H9 (cell line): ENCODE data around the gene HBP1. TPM values are rescaled to one million over a fixed set of nuclear protein-coding genes. Genes with fewer than 3 reads are reported as not detected.

ENCODE experiments used
- DNase-seq: peaks from one replicate; pipeline ENCODE4 v3.0.0-alpha.2; 2017
- H2AFZ ChIP-seq: one replicate; pipeline ENCODE4 v1.6.1; 2013; ENCODE audit warnings: mild to moderate bottlenecking, low read length, control low read depth, moderate library complexity
- H2AK5ac ChIP-seq: 2 replicates; pipeline ENCODE4 v1.6.1; 2013; ENCODE audit warnings: low read length, control low read depth, mixed read lengths; ENCODE audit not compliant: insufficient read length
- H2BK120ac ChIP-seq: one replicate; pipeline ENCODE4 v1.6.1; 2013; ENCODE audit warnings: low read depth, mild to moderate bottlenecking, low read length, control low read depth, inconsistent platforms; ENCODE audit not compliant: poor library complexity, severe bottlenecking
- H2BK12ac ChIP-seq: 2 replicates; pipeline ENCODE4 v1.6.1; 2013; ENCODE audit warnings: low read length, control low read depth, mixed read lengths, low read depth; ENCODE audit not compliant: insufficient read length
- H2BK15ac ChIP-seq: 2 replicates; pipeline ENCODE4 v1.6.1; 2013; ENCODE audit warnings: low read depth, low read length, control low read depth
- H2BK20ac ChIP-seq: one replicate; pipeline ENCODE4 v1.6.1; 2013; ENCODE audit warnings: low read depth, mild to moderate bottlenecking, low read length, control low read depth, inconsistent platforms; ENCODE audit not compliant: poor library complexity, severe bottlenecking
- H2BK5ac ChIP-seq: 2 replicates; pipeline ENCODE4 v1.6.1; 2013; ENCODE audit warnings: low read length, control low read depth, mixed read lengths; ENCODE audit not compliant: insufficient read length
- H3K14ac ChIP-seq: 2 replicates; pipeline ENCODE4 v1.6.1; 2013; ENCODE audit warnings: low read length, control low read depth; ENCODE audit not compliant: insufficient read depth
- H3K18ac ChIP-seq: 2 replicates; pipeline ENCODE4 v1.6.1; 2013; ENCODE audit warnings: low read depth, mild to moderate bottlenecking, mixed read lengths, low read length, control low read depth; ENCODE audit not compliant: insufficient read length
- H3K23ac ChIP-seq: 2 replicates; pipeline ENCODE4 v1.6.1; 2013; ENCODE audit warnings: low read length, control low read depth, mixed read lengths, low read depth; ENCODE audit not compliant: insufficient read length
- H3K23me2 ChIP-seq: 2 replicates; pipeline ENCODE4 v1.6.1; 2013; ENCODE audit warnings: low read depth, mild to moderate bottlenecking, mixed read lengths, low read length, control low read depth; ENCODE audit not compliant: insufficient read length, poor library complexity, severe bottlenecking
- H3K27ac ChIP-seq: 2 replicates; pipeline ENCODE4 v1.5.1; 2013; ENCODE audit warnings: low read length, control low read depth, mixed read lengths, low read depth; ENCODE audit not compliant: insufficient read length
- H3K27me3 ChIP-seq: 2 replicates; pipeline ENCODE4 v1.6.1; 2013; ENCODE audit warnings: low read length, control low read depth, inconsistent platforms; ENCODE audit not compliant: insufficient read depth
- H3K4ac ChIP-seq: 2 replicates; pipeline ENCODE4 v1.6.1; 2013; ENCODE audit warnings: low read depth, mild to moderate bottlenecking, control low read depth, inconsistent platforms, low read length, moderate library complexity
- H3K4me1 ChIP-seq: 2 replicates; pipeline ENCODE4 v1.6.1; 2013; ENCODE audit warnings: low read length, control low read depth, inconsistent platforms; ENCODE audit not compliant: insufficient read depth
- H3K4me2 ChIP-seq: 2 replicates; pipeline ENCODE4 v1.6.1; 2013; ENCODE audit warnings: low read length, control low read depth, mixed read lengths; ENCODE audit not compliant: insufficient read length, insufficient read depth
- H3K56ac ChIP-seq: 2 replicates; pipeline ENCODE4 v1.6.1; 2013; ENCODE audit warnings: low read depth, mild to moderate bottlenecking, mixed read lengths, low read length, control low read depth; ENCODE audit not compliant: insufficient read length
- H3K79me1 ChIP-seq: 2 replicates; pipeline ENCODE4 v1.6.1; 2013; ENCODE audit warnings: low read depth, mild to moderate bottlenecking, moderate library complexity, low read length, control low read depth, inconsistent platforms; ENCODE audit not compliant: insufficient read depth, poor library complexity, severe bottlenecking
- H3K79me2 ChIP-seq: 2 replicates; pipeline ENCODE4 v1.6.1; 2013; ENCODE audit warnings: low read length, control low read depth, inconsistent platforms; ENCODE audit not compliant: insufficient read depth
- H3K9ac ChIP-seq: 2 replicates; pipeline ENCODE4 v1.6.1; 2013; ENCODE audit warnings: low read length, control low read depth, mixed read lengths; ENCODE audit not compliant: insufficient read length; ENCODE audit errors: extremely low read depth
- H3K9me3 ChIP-seq: one replicate; pipeline ENCODE4 v1.6.1; 2013; ENCODE audit warnings: low read depth, low read length, inconsistent platforms; ENCODE audit not compliant: control insufficient read depth
- H3T11ph ChIP-seq: one replicate; pipeline ENCODE4 v1.6.1; 2013; ENCODE audit warnings: mild to moderate bottlenecking, low read length, control low read depth, inconsistent platforms
- H4K20me1 ChIP-seq: one replicate; pipeline ENCODE4 v1.6.1; 2013; ENCODE audit not compliant: control insufficient read depth, insufficient read length, insufficient read depth
- H4K5ac ChIP-seq: 2 replicates; pipeline ENCODE4 v1.6.1; 2013; ENCODE audit warnings: low read depth, mild to moderate bottlenecking, mixed read lengths, low read length, control low read depth; ENCODE audit not compliant: insufficient read length
- H4K8ac ChIP-seq: replicated peaks from 2 replicates; pipeline ENCODE4 v1.6.1; 2013; ENCODE audit warnings: low read length, control low read depth, mixed read lengths, low read depth; ENCODE audit not compliant: insufficient read length
- H4K91ac ChIP-seq: 2 replicates; pipeline ENCODE4 v1.6.1; 2013; ENCODE audit warnings: low read depth, mild to moderate bottlenecking, moderate library complexity, mixed read lengths, low read length, control low read depth; ENCODE audit not compliant: insufficient read length
- H3K27ac Mint-ChIP-seq, 3 experiments: 2 replicates in 2 of 3; 3 replicates in 1 of 3; pipeline ENCODE4 v1.8.0; 2020 to 2021; ENCODE audit warnings: mixed read lengths in 3 of 3, mild to moderate bottlenecking in 1 of 3, moderate library complexity in 1 of 3
- H3K27me3 Mint-ChIP-seq: 2 replicates; pipeline ENCODE4 v1.8.0; 2021; ENCODE audit warnings: low read depth, mild to moderate bottlenecking, moderate library complexity, mixed read lengths
- H3K36me3 Mint-ChIP-seq, 3 experiments: 2 replicates in 2 of 3; 3 replicates in 1 of 3; pipeline ENCODE4 v1.8.0; 2020 to 2021; ENCODE audit warnings: low read depth in 3 of 3, mixed read lengths in 3 of 3; ENCODE audit not compliant: insufficient read depth in 1 of 3
- H3K4me1 Mint-ChIP-seq, 2 experiments: 2 replicates each; pipeline ENCODE4 v1.8.0; 2020; ENCODE audit warnings: mixed read lengths in 2 of 2
- H3K4me3 Mint-ChIP-seq, 2 experiments: 2 replicates in 1 of 2; 3 replicates in 1 of 2; pipeline ENCODE4 v1.8.0; 2020 to 2021; ENCODE audit warnings: mild to moderate bottlenecking in 2 of 2, mixed read lengths in 2 of 2, moderate library complexity in 1 of 2
- H3K9me3 Mint-ChIP-seq, 2 experiments: 2 replicates in 1 of 2; 3 replicates in 1 of 2; pipeline ENCODE4 v1.8.0; 2020; ENCODE audit warnings: mild to moderate bottlenecking in 2 of 2, mixed read lengths in 2 of 2, moderate library complexity in 1 of 2
- WGBS: extraction: QIAGEN DNeasy Blood & Tissue Kit; methylation state at CpG from one replicate; pipeline ENCODE4 v1.1.7; 2013; ENCODE audit warnings: missing lambda C conversion rate, low lambda C conversion rate, mixed read lengths; ENCODE audit not compliant: insufficient read length; ENCODE audit errors: extremely low coverage; 5-methylcytosine and 5-hydroxymethylcytosine counted together
- total RNA-seq: library from RNA; stranded (reverse); gene quantifications from 2 replicates; pipeline ENCODE4 v1.2.1, GENCODE V29; 2021
- TF ChIP-seq, protein P1 (sequence below): fragments of 200-600 bp; sonication (generic); conservative IDR thresholded peaks from 3 replicates; pipeline ENCODE4 v1.8.0; 2021; ENCODE audit warnings: antibody characterized with exemption, mild to moderate bottlenecking

Gene HBP1
- total RNA-seq, 1 experiment from 2014 or later: 27.6 TPM

DNA sequence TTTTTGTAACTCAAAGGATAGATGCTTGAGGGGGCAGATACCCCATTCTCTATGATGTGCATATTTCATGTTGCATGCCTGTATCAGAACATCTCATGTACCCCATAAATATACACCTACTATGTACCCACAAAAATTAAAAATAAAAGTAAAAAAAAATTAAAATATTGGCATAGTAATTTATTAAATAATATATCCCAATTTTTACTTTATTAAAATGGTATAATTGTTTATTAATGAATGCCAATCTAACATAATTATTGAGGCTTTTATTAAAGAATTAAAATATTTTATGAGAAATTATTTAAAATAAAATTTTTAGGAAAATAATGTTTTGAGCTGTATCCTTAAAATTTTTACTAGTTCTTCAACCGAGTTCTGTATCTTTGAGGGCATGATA, 18.9 kb upstream of the HBP1 start:
- TF ChIP-seq, protein P1, sequence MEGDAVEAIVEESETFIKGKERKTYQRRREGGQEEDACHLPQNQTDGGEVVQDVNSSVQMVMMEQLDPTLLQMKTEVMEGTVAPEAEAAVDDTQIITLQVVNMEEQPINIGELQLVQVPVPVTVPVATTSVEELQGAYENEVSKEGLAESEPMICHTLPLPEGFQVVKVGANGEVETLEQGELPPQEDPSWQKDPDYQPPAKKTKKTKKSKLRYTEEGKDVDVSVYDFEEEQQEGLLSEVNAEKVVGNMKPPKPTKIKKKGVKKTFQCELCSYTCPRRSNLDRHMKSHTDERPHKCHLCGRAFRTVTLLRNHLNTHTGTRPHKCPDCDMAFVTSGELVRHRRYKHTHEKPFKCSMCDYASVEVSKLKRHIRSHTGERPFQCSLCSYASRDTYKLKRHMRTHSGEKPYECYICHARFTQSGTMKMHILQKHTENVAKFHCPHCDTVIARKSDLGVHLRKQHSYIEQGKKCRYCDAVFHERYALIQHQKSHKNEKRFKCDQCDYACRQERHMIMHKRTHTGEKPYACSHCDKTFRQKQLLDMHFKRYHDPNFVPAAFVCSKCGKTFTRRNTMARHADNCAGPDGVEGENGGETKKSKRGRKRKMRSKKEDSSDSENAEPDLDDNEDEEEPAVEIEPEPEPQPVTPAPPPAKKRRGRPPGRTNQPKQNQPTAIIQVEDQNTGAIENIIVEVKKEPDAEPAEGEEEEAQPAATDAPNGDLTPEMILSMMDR: no peak
- Histone ChIP-seq H3K4ac (no peak overlapping the region), H3K79me2 (no peaks in the 10 kb centered on the region), H2BK15ac (no peak overlapping the region), H3K56ac (no peak overlapping the region), H2BK20ac (no peak overlapping the region), H2AK5ac (no peak overlapping the region), H3K9ac (no peak overlapping the region), H3K9me3 (no peaks in the 10 kb centered on the region), H2AFZ (no peak overlapping the region), H3K4me2 (no peak overlapping the region), H4K8ac (no peak overlapping the region), H3K27ac (no peak overlapping the region), H3T11ph (no peak overlapping the region), H2BK12ac (no peak overlapping the region), H3K18ac (no peak overlapping the region), H3K27me3 (no peaks in the 10 kb centered on the region), H4K20me1 (no peaks in the 10 kb centered on the region), H3K14ac (no peak overlapping the region), H3K23me2 (no peaks in the 10 kb centered on the region), H3K23ac (no peak overlapping the region), H4K5ac (no peak overlapping the region), H3K4me1 (no peaks in the 10 kb centered on the region; the same call in 1 of the 2 replicates), H2BK5ac (no peak overlapping the region), H4K91ac (no peak overlapping the region), H3K79me1 (no peaks in the 10 kb centered on the region), H2BK120ac (no peak overlapping the region)
- H3K4me1 Mint-ChIP-seq: peaks cover 20 to 26% of the 10 kb centered on the region in 2 experiments
- no peak overlapping the region for H3K4me3 Mint-ChIP-seq
- peaks cover 0 to 8% (median 2%) of the 10 kb centered on the region in 3 experiments; a peak in 1 of 7 replicates for H3K36me3 Mint-ChIP-seq
- no peaks in the 10 kb centered on the region for H3K9me3 Mint-ChIP-seq
- no peaks in the 10 kb centered on the region for H3K27me3 Mint-ChIP-seq
- H3K27ac Mint-ChIP-seq: no peak overlapping the region
- WGBS: no CpG with 5 or more reads among the region's 1 CpG
- DNase-seq: no peak
